Lung (tissue), 12 donors: Measurements from ENCODE around the gene FUOM. TPM values are rescaled to one million over a fixed set of nuclear protein-coding genes. Genes with fewer than 3 reads are reported as not detected.
"Not testable (repeated sequence)": the region's sequence is repeated elsewhere in the genome, so short reads cannot be mapped to it uniquely, and the experiment has no call there.

Source experiments
- ATAC-seq: fragments of 200-7000 bp; cut with Tn5 transposase; one replicate; pipeline ENCODE4 v1.9.1; 2020; ENCODE audit warnings: moderate number of reproducible peaks; ENCODE audit not compliant: insufficient read depth, low FRiP score
- DNase-seq, 3 donors: peaks; one replicate each; pipeline ENCODE4 v3.0.0-alpha.2; 2013 to 2017
- H3K27ac ChIP-seq, 2 donors: one replicate each; pipeline ENCODE4 v1.5.1; 2013; ENCODE audit warnings: mild to moderate bottlenecking in 2 of 2, moderate library complexity in 2 of 2, control low read depth in 1 of 2, inconsistent platforms in 1 of 2, low read depth in 1 of 2, low read length in 1 of 2
- H3K27me3 ChIP-seq, 3 donors: one replicate each; pipeline ENCODE4 v1.5.1; 2013; ENCODE audit warnings: low read length in 2 of 3; ENCODE audit not compliant: control insufficient read depth in 3 of 3, insufficient read depth in 3 of 3
- H3K36me3 ChIP-seq, 4 donors: one replicate each; pipeline ENCODE4 v1.5.1; 2013; ENCODE audit warnings: low read length in 4 of 4, mild to moderate bottlenecking in 1 of 4, moderate library complexity in 1 of 4; ENCODE audit not compliant: control insufficient read depth in 4 of 4, insufficient read depth in 4 of 4
- H3K4me1 ChIP-seq, 5 donors: one replicate each; pipeline ENCODE4 v1.5.1; 2013; ENCODE audit warnings: low read length in 5 of 5, mild to moderate bottlenecking in 2 of 5, moderate library complexity in 1 of 5; ENCODE audit not compliant: control insufficient read depth in 5 of 5, insufficient read depth in 5 of 5
- H3K4me3 ChIP-seq: one replicate; pipeline ENCODE4 v1.5.1; 2013; ENCODE audit warnings: mild to moderate bottlenecking, control low read depth, moderate library complexity
- H3K9ac ChIP-seq, 2 donors: one replicate each; pipeline ENCODE4 v1.5.1; 2013; ENCODE audit warnings: low read length in 2 of 2, control low read depth in 1 of 2; ENCODE audit not compliant: insufficient read depth in 1 of 2
- H3K9me3 ChIP-seq, 4 donors: one replicate each; pipeline ENCODE4 v1.5.1; 2013; ENCODE audit warnings: low read length in 3 of 4, mild to moderate bottlenecking in 1 of 4, moderate library complexity in 1 of 4; ENCODE audit not compliant: control insufficient read depth in 4 of 4, insufficient read depth in 3 of 4
- WGBS, 2 donors: extraction: QIAGEN DNeasy Blood & Tissue Kit; methylation state at CpG; one replicate each; pipeline ENCODE4 v1.1.7; 2013; 5-methylcytosine and 5-hydroxymethylcytosine counted together
- polyA plus RNA-seq, 2 donors: library from polyadenylated mRNA; stranded (reverse); fragments of 200-250 nt; gene quantifications; one replicate each; pipeline ENCODE4 v1.2.1, GENCODE V29; 2013
- total RNA-seq, 2 donors: library from RNA; depleted of rRNA in 1 of 2; stranded (reverse); fragments of >200 nt in 1 of 2; gene quantifications; one replicate each; pipeline ENCODE4 v1.2.1, GENCODE V29; 2014 to 2021
- TF ChIP-seq, protein P1 (sequence below): IDR thresholded peaks from 2 replicates; pipeline ENCODE4 v1.5.1; 2012; ENCODE audit warnings: mild to moderate bottlenecking; ENCODE audit errors: control extremely low read depth, extremely low read depth
- donor health status: control.
- donor health status: control.
- donor health status: Bipolar disorder and iron deficiency.
- donor health status: healthy.
- donor health status: DM: yes; HTN: yes; CAD: no.

FUOM gene
- total and polyA plus RNA-seq, 4 donors, result 8.4 to 41.4 (median 34.2) TPM

DNA sequence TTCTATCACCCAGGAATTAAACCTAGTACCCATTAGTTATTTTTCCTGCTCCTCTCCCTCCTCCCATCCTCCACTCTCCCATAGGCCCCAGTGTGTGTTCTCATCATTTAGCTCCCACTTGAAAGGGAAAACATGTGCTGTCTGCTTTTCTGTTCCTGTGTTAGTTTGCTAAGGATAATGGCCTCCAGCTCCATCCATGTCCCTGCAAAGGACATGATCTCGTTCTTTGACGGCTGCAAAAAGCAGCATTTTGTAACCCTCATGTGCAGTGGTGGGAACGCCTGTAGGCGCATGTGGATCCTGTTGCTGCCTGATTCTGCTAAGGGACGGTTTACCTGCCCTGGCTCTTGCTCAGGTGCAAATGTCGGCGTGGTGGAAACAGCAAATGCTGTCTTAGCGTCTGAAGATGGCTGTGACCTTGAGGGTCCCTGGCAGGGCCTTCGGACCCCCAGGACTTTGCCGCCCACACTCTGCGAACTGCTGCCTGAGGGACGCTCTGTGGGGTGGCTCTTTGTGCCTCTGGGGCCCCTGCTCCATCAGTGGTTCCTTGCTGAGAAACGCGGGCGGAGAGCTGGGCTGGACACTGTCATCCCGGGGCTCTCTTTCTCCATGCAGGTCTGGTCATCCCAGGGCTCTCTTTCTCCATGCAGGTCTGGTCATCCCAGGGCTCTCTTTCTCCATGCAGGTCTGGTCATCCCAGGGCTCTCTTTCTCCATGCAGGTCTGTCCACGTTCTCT is 30.6 kb upstream of the FUOM start:
- Histone ChIP-seq H3K9ac (no peak overlapping the region), H3K4me3 (no peak overlapping the region), H3K4me1 (peaks cover 0 to 2% (median 0%) of the 10 kb centered on the region in 5 donors), H3K36me3 (peaks cover 0 to 10% (median 5%) of the 10 kb centered on the region in 4 donors), H3K27me3 (no peaks in the 10 kb centered on the region), H3K27ac (no peak overlapping the region), H3K9me3 (no peaks in the 10 kb centered on the region)
- 86 to 92% methylated on average over 17 of the region's 17 CpGs for WGBS, 2 donors
- TF ChIP-seq, protein P1, sequence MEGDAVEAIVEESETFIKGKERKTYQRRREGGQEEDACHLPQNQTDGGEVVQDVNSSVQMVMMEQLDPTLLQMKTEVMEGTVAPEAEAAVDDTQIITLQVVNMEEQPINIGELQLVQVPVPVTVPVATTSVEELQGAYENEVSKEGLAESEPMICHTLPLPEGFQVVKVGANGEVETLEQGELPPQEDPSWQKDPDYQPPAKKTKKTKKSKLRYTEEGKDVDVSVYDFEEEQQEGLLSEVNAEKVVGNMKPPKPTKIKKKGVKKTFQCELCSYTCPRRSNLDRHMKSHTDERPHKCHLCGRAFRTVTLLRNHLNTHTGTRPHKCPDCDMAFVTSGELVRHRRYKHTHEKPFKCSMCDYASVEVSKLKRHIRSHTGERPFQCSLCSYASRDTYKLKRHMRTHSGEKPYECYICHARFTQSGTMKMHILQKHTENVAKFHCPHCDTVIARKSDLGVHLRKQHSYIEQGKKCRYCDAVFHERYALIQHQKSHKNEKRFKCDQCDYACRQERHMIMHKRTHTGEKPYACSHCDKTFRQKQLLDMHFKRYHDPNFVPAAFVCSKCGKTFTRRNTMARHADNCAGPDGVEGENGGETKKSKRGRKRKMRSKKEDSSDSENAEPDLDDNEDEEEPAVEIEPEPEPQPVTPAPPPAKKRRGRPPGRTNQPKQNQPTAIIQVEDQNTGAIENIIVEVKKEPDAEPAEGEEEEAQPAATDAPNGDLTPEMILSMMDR, result no peak
- DNase-seq, result no peak
- ATAC-seq, result no peak

- 97 to 100% methylated on average over 4 of the region's 4 CpGs for WGBS, 2 donors
- H3K9me3 ChIP-seq, result not testable (repeated sequence)
These were observed 29.1 kb upstream of the FUOM start for GRCh38 chr10:133386951-133387350.

GRCh38 chr10:133385214-133385613 is 27.4 kb upstream of the FUOM start:
- DNase-seq, result no peak
- TF ChIP-seq, protein P1, result no peak
- WGBS, 2 donors, result 93 to 97% methylated on average over 2 of the region's 2 CpGs

More at GRCh38 chr10:133386951-133387350, 29.1 kb upstream of the FUOM start:
- H3K36me3 ChIP-seq, result peaks cover 0 to 11% (median 5%) of the 10 kb centered on the region in 4 donors
- not testable (repeated sequence) for H3K27me3 ChIP-seq, DNase-seq, H3K27ac ChIP-seq, H3K4me3 ChIP-seq, ATAC-seq, H3K4me1 ChIP-seq, H3K9ac ChIP-seq

GRCh38 chr10:133384071-133384470 is 26.3 kb upstream of the FUOM start:
- no peak overlapping the region for H3K27ac ChIP-seq
- no peak for ATAC-seq

More at GRCh38 chr10:133385214-133385613, 27.4 kb upstream of the FUOM start:
- H3K9me3 ChIP-seq, result no peaks in the 10 kb centered on the region
- no peak overlapping the region for H3K4me3 ChIP-seq
- H3K36me3 ChIP-seq, result peaks cover 0 to 11% (median 1%) of the 10 kb centered on the region in 4 donors
- H3K9ac ChIP-seq, result no peak overlapping the region
- ATAC-seq, result no peak
- peaks cover 0 to under 1% (median 0%) of the 10 kb centered on the region in 5 donors for H3K4me1 ChIP-seq
- no peak overlapping the region for H3K27ac ChIP-seq
- H3K27me3 ChIP-seq, result no peaks in the 10 kb centered on the region

More at GRCh38 chr10:133384071-133384470, 26.3 kb upstream of the FUOM start:
- H3K9ac ChIP-seq, result no peak overlapping the region
- peaks cover 0 to 7% (median 1%) of the 10 kb centered on the region in 4 donors for H3K36me3 ChIP-seq
- TF ChIP-seq, protein P1, result no peak
- H3K4me1 ChIP-seq, result peaks cover 0 to 8% (median 0%) of the 10 kb centered on the region in 5 donors
- 95 to 97% methylated on average over 13 of the region's 13 CpGs for WGBS, 2 donors
- H3K4me3 ChIP-seq, result no peak overlapping the region
- no peaks in the 10 kb centered on the region for H3K9me3 ChIP-seq
- no peak for DNase-seq
- H3K27me3 ChIP-seq, result no peaks in the 10 kb centered on the region
